ENCODE measurements around the gene APCDD1. TPM values are rescaled to one million over a fixed set of nuclear protein-coding genes. Genes with fewer than 3 reads are reported as not detected.

Gene APCDD1
- total RNA-seq, 1 experiment from 2014 or later: 0.54 TPM

Other genes starting within 250 kb of the APCDD1 start
- 31.8 and 32.2 TPM in 2 replicates for gene NAPG, start 71.4 kb downstream of the APCDD1 start, total RNA-seq (2022)